Measurements from ENCODE around the gene CNIH1.
"Not testable (repeated sequence)": the region's sequence is repeated elsewhere in the genome, so short reads cannot be mapped to it uniquely, and the experiment has no call there.

Gene CNIH1

GRCh38 chr14:54425068-54425467 is 16.1 kb downstream of the CNIH1 start:
- Mint-ChIP-seq H3K4me1 (peaks cover 6% of the 10 kb centered on the region), H3K9me3 (no peaks in the 10 kb centered on the region), H3K27me3 (no peaks in the 10 kb centered on the region), H3K4me3 (no peak overlapping the region), H3K36me3 (peaks cover 48% of the 10 kb centered on the region), H3K27ac (no peak overlapping the region)
- ATAC-seq, result no peak

- no peak overlapping the region for H3K27ac Mint-ChIP-seq
- H3K9me3 Mint-ChIP-seq, result no peaks in the 10 kb centered on the region
- no peaks in the 10 kb centered on the region for H3K27me3 Mint-ChIP-seq
- H3K4me3 Mint-ChIP-seq, result no peak overlapping the region
- peaks cover 6% of the 10 kb centered on the region for H3K4me1 Mint-ChIP-seq
- ATAC-seq, result no peak
- peaks cover 42% of the 10 kb centered on the region for H3K36me3 Mint-ChIP-seq
Measured at GRCh38 chr14:54424479-54424901, 16.7 kb downstream of the CNIH1 start.

- no peak for ATAC-seq
- no peak overlapping the region for H3K4me3 Mint-ChIP-seq
- H3K36me3 Mint-ChIP-seq, result peaks cover 37% of the 10 kb centered on the region
- H3K27ac Mint-ChIP-seq, result no peak overlapping the region
- H3K4me1 Mint-ChIP-seq, result peaks cover 6% of the 10 kb centered on the region
- no peaks in the 10 kb centered on the region for H3K27me3 Mint-ChIP-seq
- H3K9me3 Mint-ChIP-seq, result no peaks in the 10 kb centered on the region
Measured at GRCh38 chr14:54423991-54424390, 17.2 kb downstream of the CNIH1 start.

- Mint-ChIP-seq H3K4me1 (peaks cover 6% of the 10 kb centered on the region), H3K4me3 (no peak overlapping the region), H3K27me3 (no peaks in the 10 kb centered on the region), H3K36me3 (peaks cover 22% of the 10 kb centered on the region), H3K27ac (no peak overlapping the region), H3K9me3 (no peaks in the 10 kb centered on the region)
- ATAC-seq, result no peak
Measured at GRCh38 chr14:54420478-54421142, 20.6 kb downstream of the CNIH1 start.

GRCh38 chr14:54411371-54411770 is 29.8 kb downstream of the CNIH1 start:
- peaks cover 14% of the 10 kb centered on the region for H3K36me3 Mint-ChIP-seq
- H3K27me3 Mint-ChIP-seq, result no peaks in the 10 kb centered on the region
- no peaks in the 10 kb centered on the region for H3K4me1 Mint-ChIP-seq
- H3K27ac Mint-ChIP-seq, result no peak overlapping the region
- no peak overlapping the region for H3K4me3 Mint-ChIP-seq
- ATAC-seq, result no peak
- H3K9me3 Mint-ChIP-seq, result no peaks in the 10 kb centered on the region

- no peak overlapping the region for H3K4me3 Mint-ChIP-seq
- no peak for ATAC-seq
- H3K4me1 Mint-ChIP-seq, result no peaks in the 10 kb centered on the region
- H3K36me3 Mint-ChIP-seq, result peaks cover 17% of the 10 kb centered on the region
- H3K27me3 Mint-ChIP-seq, result no peaks in the 10 kb centered on the region
- no peak overlapping the region for H3K27ac Mint-ChIP-seq
- no peaks in the 10 kb centered on the region for H3K9me3 Mint-ChIP-seq
Measured at GRCh38 chr14:54410215-54410614, 31.0 kb downstream of the CNIH1 start.

- not testable (repeated sequence) for H3K4me3 Mint-ChIP-seq, H3K27me3 Mint-ChIP-seq, H3K4me1 Mint-ChIP-seq, H3K27ac Mint-ChIP-seq, H3K9me3 Mint-ChIP-seq, ATAC-seq
- peaks cover 17% of the 10 kb centered on the region for H3K36me3 Mint-ChIP-seq
Measured at GRCh38 chr14:54403401-54404005, 37.7 kb downstream of the CNIH1 start.

- Mint-ChIP-seq H3K4me3 (no peak overlapping the region), H3K27me3 (no peaks in the 10 kb centered on the region), H3K4me1 (peaks cover 14% of the 10 kb centered on the region), H3K9me3 (no peaks in the 10 kb centered on the region), H3K36me3 (no peaks in the 10 kb centered on the region), H3K27ac (no peak overlapping the region)
- ATAC-seq, result no peak
Measured at GRCh38 chr14:54399560-54399959, 41.6 kb downstream of the CNIH1 start.

GRCh38 chr14:54396493-54397335 is 44.5 kb downstream of the CNIH1 start, which contains the start of gene CDKN3:
Gene CDKN3, plus strand, starts transcription at chr14:54397007. Its CDS starts 62 bp downstream, at chr14:54397069.
- Mint-ChIP-seq H3K27ac (peak within 1 kb of the TSS; percentile 4), H3K4me3 (peak within 1 kb of the TSS; percentile 62), H3K36me3 (no peaks in the 10 kb centered on the region), H3K4me1 (peaks cover 14% of the 10 kb centered on the region), H3K9me3 (no peaks in the 10 kb centered on the region), H3K27me3 (peaks cover 1% of the 10 kb centered on the region)
- peak; percentile 97 for ATAC-seq

- peak overlapping the region; percentile 4 for H3K27ac Mint-ChIP-seq
- no peaks in the 10 kb centered on the region for H3K36me3 Mint-ChIP-seq
- H3K4me3 Mint-ChIP-seq, result peak overlapping the region; percentile 62
- peaks cover 7% of the 10 kb centered on the region for H3K27me3 Mint-ChIP-seq
- H3K4me1 Mint-ChIP-seq, result peaks cover 14% of the 10 kb centered on the region
- ATAC-seq, result no peak
- H3K9me3 Mint-ChIP-seq, result no peaks in the 10 kb centered on the region
Measured at GRCh38 chr14:54396183-54396492, 45.0 kb downstream of the CNIH1 start.

GRCh38 chr14:54395716-54396115 is 45.5 kb downstream of the CNIH1 start:
- no peak for ATAC-seq
- no peaks in the 10 kb centered on the region for H3K36me3 Mint-ChIP-seq
- H3K27me3 Mint-ChIP-seq, result peaks cover 11% of the 10 kb centered on the region
- no peaks in the 10 kb centered on the region for H3K9me3 Mint-ChIP-seq
- H3K4me1 Mint-ChIP-seq, result peaks cover 14% of the 10 kb centered on the region
- H3K4me3 Mint-ChIP-seq, result peak overlapping the region; percentile 36
- no peak overlapping the region for H3K27ac Mint-ChIP-seq

- Mint-ChIP-seq H3K9me3 (no peaks in the 10 kb centered on the region), H3K4me3 (no peak overlapping the region), H3K4me1 (peaks cover 14% of the 10 kb centered on the region), H3K36me3 (no peaks in the 10 kb centered on the region), H3K27ac (no peak overlapping the region), H3K27me3 (peaks cover 12% of the 10 kb centered on the region)
- ATAC-seq, result no peak
Measured at GRCh38 chr14:54395284-54395683, 45.9 kb downstream of the CNIH1 start.

- Mint-ChIP-seq H3K36me3 (no peaks in the 10 kb centered on the region), H3K27ac (no peak overlapping the region), H3K9me3 (no peaks in the 10 kb centered on the region), H3K27me3 (peaks cover 12% of the 10 kb centered on the region), H3K4me1 (peaks cover 14% of the 10 kb centered on the region), H3K4me3 (no peak overlapping the region)
- no peak for ATAC-seq
Measured at GRCh38 chr14:54394596-54394995, 46.6 kb downstream of the CNIH1 start.

- not testable (repeated sequence) for H3K4me3 Mint-ChIP-seq, H3K36me3 Mint-ChIP-seq, H3K27ac Mint-ChIP-seq, H3K9me3 Mint-ChIP-seq, ATAC-seq
- peaks cover 23% of the 10 kb centered on the region for H3K27me3 Mint-ChIP-seq
- peaks cover 10% of the 10 kb centered on the region for H3K4me1 Mint-ChIP-seq
Measured at GRCh38 chr14:54392986-54393884, 47.9 kb downstream of the CNIH1 start.
